GM23338 (cell line): Measurements from ENCODE around the gene COBL. TPM values are rescaled to one million over a fixed set of nuclear protein-coding genes. Genes with fewer than 3 reads are reported as not detected.

Source experiments
- ATAC-seq: fragments of 200-7000 bp; cut with Tn5 transposase; 3 replicates; pipeline ENCODE4 v1.9.1; 2020
- DNase-seq: peaks from one replicate; pipeline ENCODE4 v3.0.0-alpha.2; 2015; ENCODE audit warnings: low spot score
- H2AFZ ChIP-seq: fragments of 200-600 bp; sonication (generic); 2 replicates; pipeline ENCODE4 v1.8.0; 2016; ENCODE audit warnings: antibody characterized with exemption, mild to moderate bottlenecking, moderate library complexity
- H3F3A ChIP-seq: fragments of 200-600 bp; sonication (generic); replicated peaks from 2 replicates; pipeline ENCODE4 v1.8.0; 2017; ENCODE audit warnings: antibody characterized with exemption, mixed run types, low read depth
- H3K27ac ChIP-seq: fragments of 200-600 bp; sonication (generic); 2 replicates; pipeline ENCODE4 v1.6.1; 2016; ENCODE audit warnings: low read depth
- H3K27me3 ChIP-seq: fragments of 200-600 bp; sonication (generic); 2 replicates; pipeline ENCODE4 v1.8.0; 2016; ENCODE audit warnings: mild to moderate bottlenecking, mixed run types, moderate library complexity; ENCODE audit not compliant: insufficient read depth
- H3K36me3 ChIP-seq: fragments of 200-600 bp; sonication (generic); 2 replicates; pipeline ENCODE4 v1.8.0; 2016; ENCODE audit warnings: mild to moderate bottlenecking; ENCODE audit not compliant: insufficient read depth
- H3K4me1 ChIP-seq: fragments of 200-600 bp; sonication (generic); 2 replicates; pipeline ENCODE4 v1.8.0; 2016; ENCODE audit warnings: mild to moderate bottlenecking, moderate library complexity; ENCODE audit not compliant: insufficient read depth
- H3K4me2 ChIP-seq: fragments of 200-600 bp; sonication (generic); 2 replicates; pipeline ENCODE4 v1.7.1; 2017; ENCODE audit warnings: mixed run types
- H3K4me3 ChIP-seq: fragments of 200-600 bp; sonication (generic); 2 replicates; pipeline ENCODE4 v1.6.1; 2016; ENCODE audit warnings: mixed run types
- H3K79me2 ChIP-seq: fragments of 200-600 bp; sonication (generic); replicated peaks from 2 replicates; pipeline ENCODE4 v1.8.0; 2017; ENCODE audit warnings: mild to moderate bottlenecking; ENCODE audit not compliant: insufficient read depth
- H3K9me2 ChIP-seq: fragments of 200-600 bp; sonication (generic); 2 replicates; pipeline ENCODE4 v1.8.0; 2017; ENCODE audit not compliant: insufficient read depth
- H4K20me1 ChIP-seq: fragments of 200-600 bp; sonication (generic); replicated peaks from 2 replicates; pipeline ENCODE4 v1.8.0; 2017; ENCODE audit warnings: mild to moderate bottlenecking; ENCODE audit not compliant: insufficient read depth
- H3K27ac Mint-ChIP-seq: 2 replicates; pipeline ENCODE4 v1.8.0; 2020; ENCODE audit warnings: inconsistent platforms, mild to moderate bottlenecking, moderate library complexity, mixed read lengths
- H3K27me3 Mint-ChIP-seq: 3 replicates; pipeline ENCODE4 v1.8.0; 2022; ENCODE audit warnings: low read depth, mild to moderate bottlenecking, moderate library complexity, mixed read lengths, inconsistent platforms; ENCODE audit not compliant: insufficient read depth, poor library complexity
- H3K36me3 Mint-ChIP-seq: 3 replicates; pipeline ENCODE4 v1.8.0; 2021; ENCODE audit warnings: low read depth, mild to moderate bottlenecking, inconsistent platforms, moderate library complexity, mixed read lengths
- H3K4me1 Mint-ChIP-seq: 3 replicates; pipeline ENCODE4 v1.8.0; 2020; ENCODE audit warnings: mild to moderate bottlenecking, inconsistent platforms, mixed read lengths
- H3K4me3 Mint-ChIP-seq: 3 replicates; pipeline ENCODE4 v1.8.0; 2021; ENCODE audit warnings: moderate library complexity, mild to moderate bottlenecking, inconsistent platforms, mixed read lengths
- H3K9me3 Mint-ChIP-seq: 3 replicates; pipeline ENCODE4 v1.8.0; 2020; ENCODE audit warnings: moderate library complexity, mild to moderate bottlenecking, inconsistent platforms, mixed read lengths
- CREB1 ChIP-seq: fragments of 250-450 bp; sonication (Bioruptor Pico); IDR thresholded peaks from 2 replicates; pipeline ENCODE4 v1.5.0; 2020; ENCODE audit warnings: low read depth, mild to moderate bottlenecking, moderate library complexity
- EZH2 ChIP-seq: fragments of 200-600 bp; sonication (generic); IDR thresholded peaks from one replicate; pipeline ENCODE4 v1.8.0; 2017; ENCODE audit warnings: antibody characterized with exemption, mild to moderate bottlenecking, low read depth; ENCODE audit not compliant: unreplicated experiment
- EZH2phosphoT487 ChIP-seq: fragments of 200-600 bp; sonication (generic); IDR thresholded peaks from one replicate; pipeline ENCODE4 v1.8.1; 2018; ENCODE audit warnings: antibody characterized with exemption; ENCODE audit not compliant: unreplicated experiment
- NANOG ChIP-seq: IDR thresholded peaks from 2 replicates; pipeline ENCODE4 v1.6.1; 2016; ENCODE audit warnings: antibody characterized with exemption, borderline replicate concordance
- STAT1 ChIP-seq: IDR thresholded peaks from one replicate; pipeline ENCODE4 v1.6.1; 2016; ENCODE audit warnings: antibody characterized with exemption; ENCODE audit not compliant: unreplicated experiment
- ZNF114 ChIP-seq: fragments of 250-450 bp; sonication (Bioruptor Pico); IDR thresholded peaks from 2 replicates; pipeline ENCODE4 v1.5.0; 2020; ENCODE audit warnings: mild to moderate bottlenecking, moderate library complexity
- ZNF331 ChIP-seq: fragments of 250-450 bp; sonication (Bioruptor Pico); IDR thresholded peaks from 2 replicates; pipeline ENCODE4 v1.5.0; 2020; ENCODE audit warnings: low read depth, mild to moderate bottlenecking, moderate library complexity
- polyA plus RNA-seq: library from polyadenylated mRNA; unstranded; fragments of >200 nt; fragmentation: Nextera tagmentation; extraction: Ambion mirVana; gene quantifications from 2 replicates; pipeline ENCODE4 v1.2.1, GENCODE V29; 2016
- total RNA-seq: library from RNA; depleted of rRNA; stranded (reverse); fragments of >200 nt; shearing (Covaris generic); gene quantifications from 2 replicates; pipeline ENCODE4 v1.2.3, GENCODE V29; 2014
- TF ChIP-seq, protein P1 (sequence below): fragments of 250-450 bp; sonication (Bioruptor Pico); IDR thresholded peaks from 2 replicates; pipeline ENCODE4 v1.5.0; 2020; ENCODE audit warnings: mild to moderate bottlenecking, moderate library complexity
- TF ChIP-seq, protein P2 (sequence below): IDR thresholded peaks from 2 replicates; pipeline ENCODE4 v1.6.1; 2016; ENCODE audit warnings: antibody characterized with exemption
- TF ChIP-seq, protein P3 (sequence below), 2 experiments: fragments of 200-600 bp in 1 of 2; sonication (generic) in 1 of 2; conservative IDR thresholded peaks; 2 replicates each; pipeline versions ENCODE4 v1.5.1 to v1.6.1; 2016 to 2017; ENCODE audit warnings: antibody characterized with exemption in 2 of 2, low read depth in 2 of 2, mild to moderate bottlenecking in 2 of 2, moderate library complexity in 1 of 2
- TF ChIP-seq, protein P4 (sequence below): IDR thresholded peaks from one replicate; pipeline ENCODE4 v1.6.1; 2018; ENCODE audit warnings: antibody characterized with exemption; ENCODE audit not compliant: unreplicated experiment

The COBL gene
- total and polyA plus RNA-seq, 2 experiments from 2014 or later = 18.3 to 51.9 TPM

DNA sequence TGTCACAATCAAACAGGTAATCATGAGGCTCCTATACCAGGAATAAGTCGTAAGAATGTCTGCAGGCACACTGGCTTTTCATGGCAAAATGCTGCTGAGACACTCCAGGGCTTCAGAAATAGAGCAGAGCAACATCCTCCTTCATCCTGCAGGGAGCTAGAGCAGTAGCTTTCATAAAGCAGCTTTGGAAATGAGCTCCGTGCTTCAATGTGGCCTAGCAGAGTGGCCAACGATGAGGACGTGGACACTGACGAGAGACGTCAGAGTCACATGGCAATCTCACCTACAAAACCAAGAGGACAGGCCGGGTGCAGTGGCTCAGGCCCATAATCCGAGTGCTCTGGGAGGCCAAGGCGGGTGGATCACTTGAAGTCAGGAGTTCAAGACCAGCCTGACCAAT lies 9.8 kb downstream of the COBL start (continued):
- TF ChIP-seq, protein P1, sequence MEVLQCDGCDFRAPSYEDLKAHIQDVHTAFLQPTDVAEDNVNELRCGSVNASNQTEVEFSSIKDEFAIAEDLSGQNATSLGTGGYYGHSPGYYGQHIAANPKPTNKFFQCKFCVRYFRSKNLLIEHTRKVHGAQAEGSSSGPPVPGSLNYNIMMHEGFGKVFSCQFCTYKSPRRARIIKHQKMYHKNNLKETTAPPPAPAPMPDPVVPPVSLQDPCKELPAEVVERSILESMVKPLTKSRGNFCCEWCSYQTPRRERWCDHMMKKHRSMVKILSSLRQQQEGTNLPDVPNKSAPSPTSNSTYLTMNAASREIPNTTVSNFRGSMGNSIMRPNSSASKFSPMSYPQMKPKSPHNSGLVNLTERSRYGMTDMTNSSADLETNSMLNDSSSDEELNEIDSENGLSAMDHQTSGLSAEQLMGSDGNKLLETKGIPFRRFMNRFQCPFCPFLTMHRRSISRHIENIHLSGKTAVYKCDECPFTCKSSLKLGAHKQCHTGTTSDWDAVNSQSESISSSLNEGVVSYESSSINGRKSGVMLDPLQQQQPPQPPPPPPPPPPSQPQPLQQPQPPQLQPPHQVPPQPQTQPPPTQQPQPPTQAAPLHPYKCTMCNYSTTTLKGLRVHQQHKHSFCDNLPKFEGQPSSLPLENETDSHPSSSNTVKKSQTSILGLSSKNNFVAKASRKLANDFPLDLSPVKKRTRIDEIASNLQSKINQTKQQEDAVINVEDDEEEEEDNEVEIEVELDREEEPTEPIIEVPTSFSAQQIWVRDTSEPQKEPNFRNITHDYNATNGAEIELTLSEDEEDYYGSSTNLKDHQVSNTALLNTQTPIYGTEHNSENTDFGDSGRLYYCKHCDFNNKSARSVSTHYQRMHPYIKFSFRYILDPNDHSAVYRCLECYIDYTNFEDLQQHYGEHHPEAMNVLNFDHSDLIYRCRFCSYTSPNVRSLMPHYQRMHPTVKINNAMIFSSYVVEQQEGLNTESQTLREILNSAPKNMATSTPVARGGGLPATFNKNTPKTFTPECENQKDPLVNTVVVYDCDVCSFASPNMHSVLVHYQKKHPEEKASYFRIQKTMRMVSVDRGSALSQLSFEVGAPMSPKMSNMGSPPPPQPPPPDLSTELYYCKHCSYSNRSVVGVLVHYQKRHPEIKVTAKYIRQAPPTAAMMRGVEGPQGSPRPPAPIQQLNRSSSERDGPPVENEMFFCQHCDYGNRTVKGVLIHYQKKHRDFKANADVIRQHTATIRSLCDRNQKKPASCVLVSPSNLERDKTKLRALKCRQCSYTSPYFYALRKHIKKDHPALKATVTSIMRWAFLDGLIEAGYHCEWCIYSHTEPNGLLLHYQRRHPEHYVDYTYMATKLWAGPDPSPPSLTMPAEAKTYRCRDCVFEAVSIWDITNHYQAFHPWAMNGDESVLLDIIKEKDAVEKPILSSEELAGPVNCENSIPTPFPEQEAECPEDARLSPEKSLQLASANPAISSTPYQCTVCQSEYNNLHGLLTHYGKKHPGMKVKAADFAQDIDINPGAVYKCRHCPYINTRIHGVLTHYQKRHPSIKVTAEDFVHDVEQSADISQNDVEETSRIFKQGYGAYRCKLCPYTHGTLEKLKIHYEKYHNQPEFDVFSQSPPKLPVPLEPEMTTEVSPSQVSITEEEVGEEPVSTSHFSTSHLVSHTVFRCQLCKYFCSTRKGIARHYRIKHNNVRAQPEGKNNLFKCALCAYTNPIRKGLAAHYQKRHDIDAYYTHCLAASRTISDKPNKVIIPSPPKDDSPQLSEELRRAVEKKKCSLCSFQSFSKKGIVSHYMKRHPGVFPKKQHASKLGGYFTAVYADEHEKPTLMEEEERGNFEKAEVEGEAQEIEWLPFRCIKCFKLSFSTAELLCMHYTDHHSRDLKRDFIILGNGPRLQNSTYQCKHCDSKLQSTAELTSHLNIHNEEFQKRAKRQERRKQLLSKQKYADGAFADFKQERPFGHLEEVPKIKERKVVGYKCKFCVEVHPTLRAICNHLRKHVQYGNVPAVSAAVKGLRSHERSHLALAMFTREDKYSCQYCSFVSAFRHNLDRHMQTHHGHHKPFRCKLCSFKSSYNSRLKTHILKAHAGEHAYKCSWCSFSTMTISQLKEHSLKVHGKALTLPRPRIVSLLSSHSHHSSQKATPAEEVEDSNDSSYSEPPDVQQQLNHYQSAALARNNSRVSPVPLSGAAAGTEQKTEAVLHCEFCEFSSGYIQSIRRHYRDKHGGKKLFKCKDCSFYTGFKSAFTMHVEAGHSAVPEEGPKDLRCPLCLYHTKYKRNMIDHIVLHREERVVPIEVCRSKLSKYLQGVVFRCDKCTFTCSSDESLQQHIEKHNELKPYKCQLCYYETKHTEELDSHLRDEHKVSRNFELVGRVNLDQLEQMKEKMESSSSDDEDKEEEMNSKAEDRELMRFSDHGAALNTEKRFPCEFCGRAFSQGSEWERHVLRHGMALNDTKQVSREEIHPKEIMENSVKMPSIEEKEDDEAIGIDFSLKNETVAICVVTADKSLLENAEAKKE (CRISPR knock-in tag) = no peak
- TF ChIP-seq, protein P2, sequence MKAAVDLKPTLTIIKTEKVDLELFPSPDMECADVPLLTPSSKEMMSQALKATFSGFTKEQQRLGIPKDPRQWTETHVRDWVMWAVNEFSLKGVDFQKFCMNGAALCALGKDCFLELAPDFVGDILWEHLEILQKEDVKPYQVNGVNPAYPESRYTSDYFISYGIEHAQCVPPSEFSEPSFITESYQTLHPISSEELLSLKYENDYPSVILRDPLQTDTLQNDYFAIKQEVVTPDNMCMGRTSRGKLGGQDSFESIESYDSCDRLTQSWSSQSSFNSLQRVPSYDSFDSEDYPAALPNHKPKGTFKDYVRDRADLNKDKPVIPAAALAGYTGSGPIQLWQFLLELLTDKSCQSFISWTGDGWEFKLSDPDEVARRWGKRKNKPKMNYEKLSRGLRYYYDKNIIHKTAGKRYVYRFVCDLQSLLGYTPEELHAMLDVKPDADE = no peak
- TF ChIP-seq, protein P3, sequence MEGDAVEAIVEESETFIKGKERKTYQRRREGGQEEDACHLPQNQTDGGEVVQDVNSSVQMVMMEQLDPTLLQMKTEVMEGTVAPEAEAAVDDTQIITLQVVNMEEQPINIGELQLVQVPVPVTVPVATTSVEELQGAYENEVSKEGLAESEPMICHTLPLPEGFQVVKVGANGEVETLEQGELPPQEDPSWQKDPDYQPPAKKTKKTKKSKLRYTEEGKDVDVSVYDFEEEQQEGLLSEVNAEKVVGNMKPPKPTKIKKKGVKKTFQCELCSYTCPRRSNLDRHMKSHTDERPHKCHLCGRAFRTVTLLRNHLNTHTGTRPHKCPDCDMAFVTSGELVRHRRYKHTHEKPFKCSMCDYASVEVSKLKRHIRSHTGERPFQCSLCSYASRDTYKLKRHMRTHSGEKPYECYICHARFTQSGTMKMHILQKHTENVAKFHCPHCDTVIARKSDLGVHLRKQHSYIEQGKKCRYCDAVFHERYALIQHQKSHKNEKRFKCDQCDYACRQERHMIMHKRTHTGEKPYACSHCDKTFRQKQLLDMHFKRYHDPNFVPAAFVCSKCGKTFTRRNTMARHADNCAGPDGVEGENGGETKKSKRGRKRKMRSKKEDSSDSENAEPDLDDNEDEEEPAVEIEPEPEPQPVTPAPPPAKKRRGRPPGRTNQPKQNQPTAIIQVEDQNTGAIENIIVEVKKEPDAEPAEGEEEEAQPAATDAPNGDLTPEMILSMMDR (conservative IDR thresholded peaks at IDR 0.05; ENCODE audit: low read depth in 2 of 2) = no peak
- TF ChIP-seq CREB1 (CRISPR knock-in tag) (no peak), STAT1 (no peak), EZH2 (no peak)

DNA sequence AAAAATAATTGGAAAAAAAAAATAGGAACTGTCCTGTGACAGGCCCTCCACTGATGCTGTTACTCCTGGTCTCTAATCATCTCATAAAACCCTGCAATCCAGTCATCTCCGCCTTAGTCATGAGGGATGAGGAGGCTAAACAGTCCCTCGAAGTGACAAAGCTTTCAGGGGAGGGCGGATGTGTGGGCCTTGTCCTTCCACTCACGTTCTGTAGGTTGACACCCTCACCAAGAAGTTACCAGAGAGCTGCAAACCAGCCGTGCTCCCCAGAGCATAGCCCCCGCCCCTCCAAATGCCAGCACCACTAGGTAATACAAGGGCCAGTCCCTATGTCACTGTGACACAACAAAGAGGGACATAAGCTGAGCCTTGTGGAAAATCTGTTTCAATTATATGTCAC lies 11.9 kb downstream of the COBL start:
- Histone ChIP-seq H3K27ac (no peak overlapping the region), H4K20me1 (peaks cover 50% of the 10 kb centered on the region), H3K36me3 (no peaks in the 10 kb centered on the region), H3F3A (peaks cover 9% of the 10 kb centered on the region; the same call in 1 of the 2 replicates), H3K4me2 (no peak overlapping the region), H3K4me3 (no peak overlapping the region), H3K27me3 (no peaks in the 10 kb centered on the region), H3K79me2 (peaks cover 99% of the 10 kb centered on the region), H3K4me1 (peaks cover 45% of the 10 kb centered on the region), H2AFZ (no peak overlapping the region), H3K9me2 (no peaks in the 10 kb centered on the region)
- no peak for ATAC-seq
- no peaks in the 10 kb centered on the region; the same call in 2 of the 3 replicates for H3K36me3 Mint-ChIP-seq
- no peaks in the 10 kb centered on the region for H3K9me3 Mint-ChIP-seq
- no peak for DNase-seq
- peaks cover 51% of the 10 kb centered on the region for H3K4me1 Mint-ChIP-seq
- H3K27ac Mint-ChIP-seq = no peak overlapping the region
- H3K4me3 Mint-ChIP-seq = no peak overlapping the region
- H3K27me3 Mint-ChIP-seq = peaks cover 10% of the 10 kb centered on the region
- TF ChIP-seq CREB1 (CRISPR knock-in tag) = no peak
- no peak for TF ChIP-seq EZH2phosphoT487
- no peak for TF ChIP-seq ZNF114
- TF ChIP-seq NANOG = no peak
- no peak for TF ChIP-seq ZNF331 (CRISPR knock-in tag)
- TF ChIP-seq, protein P4, sequence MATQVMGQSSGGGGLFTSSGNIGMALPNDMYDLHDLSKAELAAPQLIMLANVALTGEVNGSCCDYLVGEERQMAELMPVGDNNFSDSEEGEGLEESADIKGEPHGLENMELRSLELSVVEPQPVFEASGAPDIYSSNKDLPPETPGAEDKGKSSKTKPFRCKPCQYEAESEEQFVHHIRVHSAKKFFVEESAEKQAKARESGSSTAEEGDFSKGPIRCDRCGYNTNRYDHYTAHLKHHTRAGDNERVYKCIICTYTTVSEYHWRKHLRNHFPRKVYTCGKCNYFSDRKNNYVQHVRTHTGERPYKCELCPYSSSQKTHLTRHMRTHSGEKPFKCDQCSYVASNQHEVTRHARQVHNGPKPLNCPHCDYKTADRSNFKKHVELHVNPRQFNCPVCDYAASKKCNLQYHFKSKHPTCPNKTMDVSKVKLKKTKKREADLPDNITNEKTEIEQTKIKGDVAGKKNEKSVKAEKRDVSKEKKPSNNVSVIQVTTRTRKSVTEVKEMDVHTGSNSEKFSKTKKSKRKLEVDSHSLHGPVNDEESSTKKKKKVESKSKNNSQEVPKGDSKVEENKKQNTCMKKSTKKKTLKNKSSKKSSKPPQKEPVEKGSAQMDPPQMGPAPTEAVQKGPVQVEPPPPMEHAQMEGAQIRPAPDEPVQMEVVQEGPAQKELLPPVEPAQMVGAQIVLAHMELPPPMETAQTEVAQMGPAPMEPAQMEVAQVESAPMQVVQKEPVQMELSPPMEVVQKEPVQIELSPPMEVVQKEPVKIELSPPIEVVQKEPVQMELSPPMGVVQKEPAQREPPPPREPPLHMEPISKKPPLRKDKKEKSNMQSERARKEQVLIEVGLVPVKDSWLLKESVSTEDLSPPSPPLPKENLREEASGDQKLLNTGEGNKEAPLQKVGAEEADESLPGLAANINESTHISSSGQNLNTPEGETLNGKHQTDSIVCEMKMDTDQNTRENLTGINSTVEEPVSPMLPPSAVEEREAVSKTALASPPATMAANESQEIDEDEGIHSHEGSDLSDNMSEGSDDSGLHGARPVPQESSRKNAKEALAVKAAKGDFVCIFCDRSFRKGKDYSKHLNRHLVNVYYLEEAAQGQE = no peak
